Prostate gland (tissue), 2 donors: ENCODE results near the gene SCN4A.
"Not testable (repeated sequence)": the region's sequence is repeated elsewhere in the genome, so short reads cannot be mapped to it uniquely, and the experiment has no call there.

Experiments used
- POLR2A ChIP-seq: fragments of 450-650 bp; IDR thresholded peaks from one replicate; pipeline ENCODE4 v1.6.1; 2016; ENCODE audit warnings: antibody characterized with exemption, mild to moderate bottlenecking
- POLR2AphosphoS5 ChIP-seq: sonication (generic); formaldehyde crosslinking; IDR thresholded peaks from one replicate; pipeline ENCODE4 v1.6.1; 2017; ENCODE audit warnings: antibody characterized with exemption
- TF ChIP-seq, protein P1 (sequence below), 4 experiments: fragments of 200-600 bp in 2 of 4; fragments of 450-650 bp in 2 of 4; sonication (generic) in 2 of 4; IDR thresholded peaks; 1 replicate in 3 of 4; 2 replicates in 1 of 4; pipeline ENCODE4 v1.5.1; 2016 to 2019; ENCODE audit warnings: antibody characterized with exemption in 4 of 4, mild to moderate bottlenecking in 2 of 4, moderate library complexity in 2 of 4

DNA sequence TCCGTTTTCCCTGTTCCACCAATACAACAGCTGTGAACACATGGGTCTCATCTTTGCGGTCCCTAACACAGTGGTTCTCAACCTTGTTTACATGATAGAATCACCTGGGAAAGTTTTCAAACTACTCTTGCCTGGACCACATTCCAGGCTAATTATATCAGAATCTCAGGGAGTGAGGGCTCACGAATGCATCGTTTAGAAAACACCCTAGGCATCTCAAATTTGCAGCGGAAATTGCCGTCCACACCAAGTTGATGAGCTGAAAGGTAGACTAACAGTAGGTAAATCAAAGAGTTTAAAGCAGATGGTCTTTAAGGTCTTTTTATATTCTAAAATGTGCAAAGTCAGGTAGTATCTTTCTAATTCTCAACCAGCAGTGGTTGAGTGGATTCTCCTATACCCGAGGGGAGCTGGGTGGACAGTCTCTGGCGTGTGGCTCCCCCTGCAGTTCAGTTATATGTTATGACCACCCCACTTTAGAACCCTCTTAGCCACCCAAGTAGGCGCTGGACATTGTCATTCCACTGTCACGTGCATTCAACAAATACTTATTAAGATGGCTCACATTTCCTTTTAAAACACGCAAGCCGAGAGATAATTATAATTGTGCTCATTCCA is 65.4 kb downstream of the SCN4A start:
- TF ChIP-seq POLR2A, POLR2AphosphoS5: not testable (repeated sequence)
- TF ChIP-seq, protein P1, sequence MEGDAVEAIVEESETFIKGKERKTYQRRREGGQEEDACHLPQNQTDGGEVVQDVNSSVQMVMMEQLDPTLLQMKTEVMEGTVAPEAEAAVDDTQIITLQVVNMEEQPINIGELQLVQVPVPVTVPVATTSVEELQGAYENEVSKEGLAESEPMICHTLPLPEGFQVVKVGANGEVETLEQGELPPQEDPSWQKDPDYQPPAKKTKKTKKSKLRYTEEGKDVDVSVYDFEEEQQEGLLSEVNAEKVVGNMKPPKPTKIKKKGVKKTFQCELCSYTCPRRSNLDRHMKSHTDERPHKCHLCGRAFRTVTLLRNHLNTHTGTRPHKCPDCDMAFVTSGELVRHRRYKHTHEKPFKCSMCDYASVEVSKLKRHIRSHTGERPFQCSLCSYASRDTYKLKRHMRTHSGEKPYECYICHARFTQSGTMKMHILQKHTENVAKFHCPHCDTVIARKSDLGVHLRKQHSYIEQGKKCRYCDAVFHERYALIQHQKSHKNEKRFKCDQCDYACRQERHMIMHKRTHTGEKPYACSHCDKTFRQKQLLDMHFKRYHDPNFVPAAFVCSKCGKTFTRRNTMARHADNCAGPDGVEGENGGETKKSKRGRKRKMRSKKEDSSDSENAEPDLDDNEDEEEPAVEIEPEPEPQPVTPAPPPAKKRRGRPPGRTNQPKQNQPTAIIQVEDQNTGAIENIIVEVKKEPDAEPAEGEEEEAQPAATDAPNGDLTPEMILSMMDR (IDR thresholded peaks at IDR 0.05): not testable (repeated sequence)
